DOHH2 (cell line): ENCODE measurements around the gene CAB39.

ENCODE experiments used
- H3F3A ChIP-seq: fragments of 200-600 bp; sonication (generic), shearing (Covaris generic); 2 replicates; pipeline ENCODE4 v1.6.0; 2016; ENCODE audit warnings: antibody characterized with exemption, mild to moderate bottlenecking; ENCODE audit not compliant: control insufficient read depth, insufficient read depth
- H3K27ac ChIP-seq: fragments of 200-600 bp; sonication (generic); 2 replicates; pipeline ENCODE4 v1.5.1; 2014; ENCODE audit warnings: low read depth, mild to moderate bottlenecking, low read length, moderate library complexity
- H3K27me3 ChIP-seq: fragments of 200-600 bp; sonication (generic); 2 replicates; pipeline ENCODE4 v1.6.1; 2014; ENCODE audit warnings: mild to moderate bottlenecking, low read length, mixed read lengths; ENCODE audit not compliant: control insufficient read depth
- H3K36me3 ChIP-seq: fragments of 200-600 bp; sonication (generic); 2 replicates; pipeline ENCODE4 v1.6.1; 2014; ENCODE audit warnings: mild to moderate bottlenecking, low read length, moderate library complexity, mixed read lengths; ENCODE audit not compliant: control insufficient read depth
- H3K4me1 ChIP-seq: fragments of 200-600 bp; sonication (generic); 2 replicates; pipeline ENCODE4 v1.6.1; 2014; ENCODE audit warnings: mild to moderate bottlenecking, low read length, mixed read lengths; ENCODE audit not compliant: control insufficient read depth
- H3K4me2 ChIP-seq: fragments of 200-600 bp; sonication (generic); 2 replicates; pipeline ENCODE4 v1.6.0; 2014; ENCODE audit warnings: mild to moderate bottlenecking, low read length, moderate library complexity
- H3K4me3 ChIP-seq: fragments of 200-600 bp; sonication (generic); 2 replicates; pipeline ENCODE4 v1.5.1; 2014; ENCODE audit warnings: mild to moderate bottlenecking, low read length, mixed read lengths
- H3K79me2 ChIP-seq: fragments of 200-600 bp; sonication (generic); 2 replicates; pipeline ENCODE4 v1.6.1; 2014; ENCODE audit warnings: mild to moderate bottlenecking, low read length, mixed read lengths; ENCODE audit not compliant: control insufficient read depth
- H3K9me2 ChIP-seq: fragments of 200-600 bp; sonication (generic); replicated peaks from 2 replicates; pipeline ENCODE4 v1.6.1; 2014; ENCODE audit warnings: mild to moderate bottlenecking, low read length, mixed read lengths; ENCODE audit not compliant: control insufficient read depth
- H3K9me3 ChIP-seq: fragments of 200-600 bp; sonication (generic); 2 replicates; pipeline ENCODE4 v1.6.1; 2014; ENCODE audit warnings: antibody characterized with exemption, low read length, mixed read lengths; ENCODE audit not compliant: control insufficient read depth, insufficient read depth
- H4K20me1 ChIP-seq: fragments of 200-600 bp; sonication (generic); 2 replicates; pipeline ENCODE4 v1.6.0; 2014; ENCODE audit warnings: low read depth, mild to moderate bottlenecking, antibody characterized with exemption, low read length, moderate library complexity; ENCODE audit not compliant: control insufficient read depth, insufficient read depth
- CTCF ChIP-seq: fragments of 200-600 bp; sonication (generic); IDR thresholded peaks from one replicate; pipeline ENCODE4 v1.5.1; 2014; ENCODE audit warnings: antibody characterized with exemption, mild to moderate bottlenecking, low read depth, low read length; ENCODE audit not compliant: poor library complexity, severe bottlenecking
- EZH2phosphoT487 ChIP-seq: fragments of 200-600 bp; sonication (generic); IDR thresholded peaks from 2 replicates; pipeline ENCODE4 v1.6.1; 2017; ENCODE audit warnings: borderline replicate concordance, mild to moderate bottlenecking, antibody characterized with exemption, low read length, moderate library complexity, mixed read lengths

CAB39 gene

GRCh38 chr2:230809015-230809414 lies 96.4 kb downstream of the CAB39 start:
- H3F3A ChIP-seq = no peaks in the 10 kb centered on the region; the same call in 1 of the 2 replicates
- TF ChIP-seq EZH2phosphoT487 (no peak), CTCF (no peak)
- no peaks in the 10 kb centered on the region for H3K79me2 ChIP-seq
- no peaks in the 10 kb centered on the region for H3K9me3 ChIP-seq
- H3K4me1 ChIP-seq = peaks cover under 1% of the 10 kb centered on the region
- H4K20me1 ChIP-seq = no peaks in the 10 kb centered on the region
- H3K36me3 ChIP-seq = peaks cover 16% of the 10 kb centered on the region; the same call in 1 of the 2 replicates
- no peaks in the 10 kb centered on the region for H3K27me3 ChIP-seq
- H3K4me2 ChIP-seq = no peak overlapping the region
- no peaks in the 10 kb centered on the region for H3K9me2 ChIP-seq
- no peak overlapping the region for H3K27ac ChIP-seq
- H3K4me3 ChIP-seq = no peak overlapping the region

- Histone ChIP-seq H3K27ac (no peak overlapping the region), H3K4me3 (no peak overlapping the region), H3K9me2 (no peaks in the 10 kb centered on the region), H4K20me1 (no peaks in the 10 kb centered on the region), H3K9me3 (no peaks in the 10 kb centered on the region), H3K27me3 (no peaks in the 10 kb centered on the region), H3K4me1 (peaks cover 6% of the 10 kb centered on the region), H3K79me2 (no peaks in the 10 kb centered on the region), H3F3A (no peaks in the 10 kb centered on the region; the same call in 1 of the 2 replicates), H3K4me2 (no peak overlapping the region), H3K36me3 (peaks cover 21% of the 10 kb centered on the region)
- TF ChIP-seq CTCF = peak; percentile 25
- TF ChIP-seq EZH2phosphoT487 = no peak
These were observed 97.1 kb downstream of the CAB39 start for GRCh38 chr2:230809677-230810251.

- peaks cover 31% of the 10 kb centered on the region for H3K36me3 ChIP-seq
- H3K4me1 ChIP-seq = peaks cover 6% of the 10 kb centered on the region
- no peak overlapping the region for H3K4me3 ChIP-seq
- no peaks in the 10 kb centered on the region for H3K27me3 ChIP-seq
- H4K20me1 ChIP-seq = no peaks in the 10 kb centered on the region
- no peak overlapping the region for H3K4me2 ChIP-seq
- TF ChIP-seq EZH2phosphoT487 (no peak), CTCF (no peak)
- no peaks in the 10 kb centered on the region for H3K9me3 ChIP-seq
- H3K9me2 ChIP-seq = no peaks in the 10 kb centered on the region
- no peak overlapping the region for H3K27ac ChIP-seq
- H3K79me2 ChIP-seq = no peaks in the 10 kb centered on the region
- no peaks in the 10 kb centered on the region for H3F3A ChIP-seq
These were observed 98.9 kb downstream of the CAB39 start for GRCh38 chr2:230811508-230811907.
